Activated T-cell treated with anti-CD3 and anti-CD28 coated beads, Interleukin-2, amount 50 U/mL, for 48 hours (primary cell): ENCODE data around the gene NRL.

ENCODE experiments used
- DNase-seq, 2 experiments: peaks; one replicate each; pipeline ENCODE4 v3.0.0-alpha.2; 2020

Gene NRL

GRCh38 chr14:24080888-24081738 lies 33.6 kb downstream of the NRL start:
- peak; percentile 82 to 86 for DNase-seq

- DNase-seq: no peak
Observed at GRCh38 chr14:24080142-24080530, 34.6 kb downstream of the NRL start.

- DNase-seq: no peak
Observed at GRCh38 chr14:24079491-24080141, 35.1 kb downstream of the NRL start.

- no peak for DNase-seq
Observed at GRCh38 chr14:24078146-24078545, 36.6 kb downstream of the NRL start.

- no peak for DNase-seq
Observed at GRCh38 chr14:24077086-24077485, 37.7 kb downstream of the NRL start.

- DNase-seq: no peak
Observed at GRCh38 chr14:24076302-24076601, 38.5 kb downstream of the NRL start.

GRCh38 chr14:24075485-24076301 lies 39.1 kb downstream of the NRL start:
- no peak for DNase-seq

GRCh38 chr14:24074625-24075484 lies 39.9 kb downstream of the NRL start:
- no peak for DNase-seq

- no peak for DNase-seq
Observed at GRCh38 chr14:24072881-24073877, 41.6 kb downstream of the NRL start.

GRCh38 chr14:24072436-24072835 lies 42.3 kb downstream of the NRL start:
- DNase-seq: no peak

- no peak for DNase-seq
Observed at GRCh38 chr14:24071836-24072430, 42.8 kb downstream of the NRL start.

GRCh38 chr14:24071144-24071697 lies 43.5 kb downstream of the NRL start, which contains the start of gene CPNE6:
TSS of gene CPNE6 (plus strand) at chr14:24071562. CDS start at chr14:24072937, 1,375 bp downstream.
- DNase-seq: peak; percentile 73 to 79

GRCh38 chr14:24070285-24071143 lies 44.2 kb downstream of the NRL start:
- DNase-seq: no peak

GRCh38 chr14:24069411-24069735 lies 45.4 kb downstream of the NRL start:
- DNase-seq: no peak

- DNase-seq: no peak
Observed at GRCh38 chr14:24068711-24069410, 45.9 kb downstream of the NRL start.

- no peak for DNase-seq
Observed at GRCh38 chr14:24067133-24068082, 47.3 kb downstream of the NRL start.

- DNase-seq: no peak
Observed at GRCh38 chr14:24066496-24067132, 48.1 kb downstream of the NRL start.
